ENCODE data around the gene WDTC1.

Gene WDTC1

GRCh38 chr1:27314169-27314568 lies 79.7 kb downstream of the WDTC1 start:
- H3K9ac ChIP-seq (ENCODE audit: low read length), result no peak overlapping the region
- H3K27ac ChIP-seq (ENCODE audit: low read depth, low read length, poor library complexity, severe bottlenecking), result no peak overlapping the region
- no peaks in the 10 kb centered on the region for H3K9me2 ChIP-seq (ENCODE audit: low read depth, low read length)
- H3K79me2 ChIP-seq (ENCODE audit: insufficient read depth, low read length), result no peaks in the 10 kb centered on the region
- no peaks in the 10 kb centered on the region for H3K36me3 ChIP-seq (ENCODE audit: insufficient read depth, low read length)
- no peak for TF ChIP-seq EZH2 (IDR thresholded peaks at IDR 0.05; ENCODE audit: borderline replicate concordance, low read length)
- no peaks in the 10 kb centered on the region for H3K9me3 ChIP-seq (ENCODE audit: low read length)
- no peaks in the 10 kb centered on the region for H3K4me1 ChIP-seq (ENCODE audit: insufficient read depth, low read length, severe bottlenecking)
- H3K27me3 ChIP-seq (ENCODE audit: insufficient read depth, low read length), result no peaks in the 10 kb centered on the region
- no peaks in the 10 kb centered on the region for H3F3A ChIP-seq (ENCODE audit: insufficient read depth, low read length)
- H3K4me3 ChIP-seq (ENCODE audit: low read depth, low read length, poor library complexity, severe bottlenecking), result no peak overlapping the region
- no peaks in the 10 kb centered on the region for H4K20me1 ChIP-seq (ENCODE audit: insufficient read depth, low read length)
- H3K4me2 ChIP-seq (ENCODE audit: low read length), result no peak overlapping the region
- no peak overlapping the region for H2AFZ ChIP-seq (ENCODE audit: low read length)

DNA sequence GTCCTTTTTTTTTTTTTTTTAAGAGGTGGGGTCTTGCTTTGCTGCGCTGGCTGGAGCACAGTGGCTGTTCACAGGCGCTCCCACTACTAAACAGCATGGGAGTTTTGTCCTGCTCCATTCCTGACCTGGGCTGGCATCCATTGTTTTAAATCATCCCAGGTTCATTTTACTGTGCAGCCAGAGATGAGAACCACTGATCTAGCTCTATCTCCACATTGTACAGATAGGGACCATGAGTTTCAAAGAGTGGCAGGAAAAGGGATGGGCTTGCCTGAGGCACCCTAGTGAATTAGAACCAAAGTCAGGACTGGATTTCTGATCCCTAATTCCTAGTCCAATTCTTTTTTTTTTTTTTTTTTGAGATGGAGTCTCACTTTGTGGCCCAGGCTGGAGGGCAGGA lies 80.3 kb downstream of the WDTC1 start:
- Histone ChIP-seq H3K27me3 (ENCODE audit: insufficient read depth, low read length) (no peaks in the 10 kb centered on the region), H3K79me2 (ENCODE audit: insufficient read depth, low read length) (no peaks in the 10 kb centered on the region), H3K4me3 (ENCODE audit: low read depth, low read length, poor library complexity, severe bottlenecking) (no peak overlapping the region), H3F3A (ENCODE audit: insufficient read depth, low read length) (no peaks in the 10 kb centered on the region), H3K9me2 (ENCODE audit: low read depth, low read length) (no peaks in the 10 kb centered on the region), H3K9me3 (ENCODE audit: low read length) (no peaks in the 10 kb centered on the region), H4K20me1 (ENCODE audit: insufficient read depth, low read length) (no peaks in the 10 kb centered on the region), H3K9ac (ENCODE audit: low read length) (no peak overlapping the region), H2AFZ (ENCODE audit: low read length) (no peak overlapping the region), H3K27ac (ENCODE audit: low read depth, low read length, poor library complexity, severe bottlenecking) (no peak overlapping the region), H3K4me2 (ENCODE audit: low read length) (no peak overlapping the region), H3K4me1 (ENCODE audit: insufficient read depth, low read length, severe bottlenecking) (no peaks in the 10 kb centered on the region), H3K36me3 (ENCODE audit: insufficient read depth, low read length) (no peaks in the 10 kb centered on the region)
- TF ChIP-seq CTCF (IDR thresholded peaks at IDR 0.05; ENCODE audit: low read length) (no peak), EZH2 (IDR thresholded peaks at IDR 0.05; ENCODE audit: borderline replicate concordance, low read length) (no peak)

DNA sequence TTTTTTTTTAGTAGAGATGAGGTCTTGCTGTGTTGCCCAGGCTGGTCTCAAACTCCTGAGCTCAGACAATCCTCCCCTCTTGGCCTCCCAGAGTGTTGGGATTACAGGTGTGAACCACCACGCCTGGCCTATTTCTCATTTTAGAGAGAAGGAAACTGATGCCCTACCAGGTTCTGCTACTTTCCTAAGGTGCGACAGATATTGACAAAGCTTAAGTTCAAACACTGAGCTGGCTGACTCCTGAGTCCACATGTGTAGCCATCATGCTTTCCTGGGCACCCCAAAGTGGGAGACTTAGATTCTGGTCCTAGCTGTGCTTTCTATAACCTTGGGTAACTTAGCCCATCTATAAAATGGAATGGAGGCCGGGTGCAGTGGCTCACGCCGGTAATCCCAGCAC lies 82.4 kb downstream of the WDTC1 start:
- Histone ChIP-seq H3K79me2 (ENCODE audit: insufficient read depth, low read length) (no peaks in the 10 kb centered on the region), H4K20me1 (ENCODE audit: insufficient read depth, low read length) (no peaks in the 10 kb centered on the region), H3K4me1 (ENCODE audit: insufficient read depth, low read length, severe bottlenecking) (peaks cover 6% of the 10 kb centered on the region), H3K9me3 (ENCODE audit: low read length) (no peaks in the 10 kb centered on the region), H3F3A (ENCODE audit: insufficient read depth, low read length) (no peaks in the 10 kb centered on the region), H3K36me3 (ENCODE audit: insufficient read depth, low read length) (no peaks in the 10 kb centered on the region), H3K27ac (ENCODE audit: low read depth, low read length, poor library complexity, severe bottlenecking) (no peak overlapping the region), H3K4me2 (ENCODE audit: low read length) (no peak overlapping the region), H3K9ac (ENCODE audit: low read length) (no peak overlapping the region), H3K9me2 (ENCODE audit: low read depth, low read length) (no peaks in the 10 kb centered on the region), H3K4me3 (ENCODE audit: low read depth, low read length, poor library complexity, severe bottlenecking) (no peak overlapping the region), H3K27me3 (ENCODE audit: insufficient read depth, low read length) (no peaks in the 10 kb centered on the region), H2AFZ (ENCODE audit: low read length) (no peak overlapping the region)
- no peak for TF ChIP-seq EZH2 (IDR thresholded peaks at IDR 0.05; ENCODE audit: borderline replicate concordance, low read length)
- no peak for TF ChIP-seq CTCF (IDR thresholded peaks at IDR 0.05; ENCODE audit: low read length)

DNA sequence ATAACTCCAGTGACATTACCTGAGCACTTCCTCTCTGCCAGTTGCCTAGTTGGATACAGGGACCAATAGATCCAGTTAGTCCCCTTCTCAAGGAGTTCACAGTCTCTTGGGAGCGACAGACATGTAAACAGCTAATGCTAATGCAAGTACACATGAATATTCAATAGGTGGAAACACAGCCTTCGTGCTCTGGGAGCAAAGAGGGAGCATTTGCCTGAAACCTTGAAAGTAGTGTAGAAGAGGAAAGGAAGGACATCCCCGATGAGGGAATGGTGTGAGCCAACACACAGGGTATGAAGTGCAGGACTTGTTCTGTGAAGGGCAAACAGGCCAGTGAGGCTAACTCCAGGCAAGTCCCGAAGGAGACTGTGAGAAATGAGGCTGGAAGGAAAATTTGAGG lies 83.7 kb downstream of the WDTC1 start:
- Histone ChIP-seq H3K36me3 (ENCODE audit: insufficient read depth, low read length) (no peaks in the 10 kb centered on the region), H3K9me2 (ENCODE audit: low read depth, low read length) (no peaks in the 10 kb centered on the region), H3K27ac (ENCODE audit: low read depth, low read length, poor library complexity, severe bottlenecking) (no peak overlapping the region), H3K4me1 (ENCODE audit: insufficient read depth, low read length, severe bottlenecking) (peaks cover 10% of the 10 kb centered on the region), H3K9ac (ENCODE audit: low read length) (no peak overlapping the region), H3K79me2 (ENCODE audit: insufficient read depth, low read length) (peaks cover 9% of the 10 kb centered on the region), H3K4me2 (ENCODE audit: low read length) (no peak overlapping the region), H3K27me3 (ENCODE audit: insufficient read depth, low read length) (no peaks in the 10 kb centered on the region), H2AFZ (ENCODE audit: low read length) (no peak overlapping the region), H3K4me3 (ENCODE audit: low read depth, low read length, poor library complexity, severe bottlenecking) (no peak overlapping the region), H4K20me1 (ENCODE audit: insufficient read depth, low read length) (no peaks in the 10 kb centered on the region), H3F3A (ENCODE audit: insufficient read depth, low read length) (no peaks in the 10 kb centered on the region), H3K9me3 (ENCODE audit: low read length) (no peaks in the 10 kb centered on the region)
- TF ChIP-seq CTCF (IDR thresholded peaks at IDR 0.05; ENCODE audit: low read length), result no peak
